IPS-NIHi7 (cell line): Measurements from ENCODE around the gene KRT71.

Source experiments
- DNase-seq: peaks from one replicate; pipeline ENCODE4 v3.0.0; 2012; ENCODE audit warnings: mixed read lengths; ENCODE audit errors: extremely low spot score

KRT71 gene

DNA sequence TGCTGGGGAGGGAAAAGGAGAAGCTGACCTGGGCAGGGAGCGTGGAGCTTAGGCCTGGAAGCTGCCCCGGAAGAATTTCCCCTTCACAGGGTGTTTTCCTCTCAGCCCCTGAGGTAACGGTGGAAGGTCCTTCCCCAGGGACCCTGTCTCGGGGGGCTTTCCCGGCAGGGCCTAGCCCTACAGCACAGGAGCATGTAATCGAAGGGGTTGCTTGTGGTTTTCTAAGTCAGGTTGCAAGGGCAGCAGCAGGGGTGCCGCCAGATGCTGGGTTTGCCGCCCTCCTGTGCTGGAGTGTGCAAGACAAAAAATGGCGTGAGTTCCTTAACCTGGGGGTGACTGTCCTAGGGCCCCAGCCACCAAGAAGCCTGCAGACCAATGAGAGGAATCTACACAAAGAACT is 22.3 kb upstream of the KRT71 start:
- no peak for DNase-seq

DNA sequence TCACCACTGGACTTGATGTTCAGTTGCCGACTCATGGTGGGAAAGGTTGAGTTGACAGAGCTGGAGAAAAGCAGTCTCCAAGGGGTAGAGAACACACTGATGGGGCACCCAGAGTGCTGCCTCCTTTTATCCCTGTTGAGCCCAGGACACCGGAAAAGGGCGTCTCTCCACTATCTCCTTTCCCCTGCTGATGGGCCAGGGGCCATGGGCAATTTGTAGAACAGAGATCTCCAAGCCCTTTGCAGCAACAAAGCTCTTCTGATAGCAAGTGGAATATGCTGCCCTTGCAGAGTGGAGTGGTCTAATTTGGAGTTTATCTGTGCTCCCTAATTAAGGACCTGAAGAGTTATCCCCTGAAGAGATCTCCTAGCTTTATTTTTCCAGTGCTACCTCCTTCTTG is 20.8 kb upstream of the KRT71 start, which contains the start of gene KRT74:
TSS of gene KRT74 (minus strand) at position 101 of the 400 bp plus-strand sequence. CDS start at position 35, 66 bp downstream.
- DNase-seq: no peak

DNA sequence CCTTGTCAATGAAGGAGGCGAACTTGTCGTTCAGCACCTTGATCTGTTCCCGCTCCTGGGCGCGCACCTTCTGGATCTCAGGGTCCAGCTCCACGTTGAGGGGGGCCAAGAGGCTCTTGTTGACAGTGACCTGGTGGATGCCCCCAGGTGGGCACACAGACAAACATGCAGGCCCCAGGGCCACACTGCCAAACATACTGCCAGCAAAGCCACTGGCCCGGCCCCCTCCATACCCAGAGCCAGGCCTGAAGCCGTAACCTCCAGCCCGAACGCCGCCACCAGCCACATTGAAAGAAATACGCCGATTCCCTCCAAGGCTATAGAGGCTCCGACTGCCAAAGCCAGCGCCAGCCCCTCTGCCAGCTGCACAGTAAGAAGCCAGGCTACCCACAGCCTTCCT is 20.4 kb upstream of the KRT71 start:
- no peak for DNase-seq

DNA sequence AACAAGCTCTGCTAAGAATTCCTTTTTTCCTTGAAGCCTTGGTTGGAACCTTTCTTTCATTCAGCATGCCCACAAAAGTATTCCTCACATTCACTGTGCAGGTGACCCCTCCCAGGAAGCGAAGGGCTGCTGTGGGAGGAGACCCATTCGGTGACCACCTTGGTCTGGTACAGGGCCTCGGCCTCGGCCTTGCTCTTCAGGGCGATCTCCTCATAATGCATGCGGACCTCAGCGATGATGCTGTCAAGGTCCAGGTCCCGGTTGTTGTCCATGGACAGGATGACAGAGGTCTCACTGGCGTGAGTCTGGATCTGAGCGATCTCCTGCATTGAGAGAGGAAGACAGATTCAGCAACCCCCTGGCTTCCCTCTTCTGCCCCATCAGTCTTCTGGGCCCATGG is 17.6 kb upstream of the KRT71 start:
- no peak for DNase-seq

DNA sequence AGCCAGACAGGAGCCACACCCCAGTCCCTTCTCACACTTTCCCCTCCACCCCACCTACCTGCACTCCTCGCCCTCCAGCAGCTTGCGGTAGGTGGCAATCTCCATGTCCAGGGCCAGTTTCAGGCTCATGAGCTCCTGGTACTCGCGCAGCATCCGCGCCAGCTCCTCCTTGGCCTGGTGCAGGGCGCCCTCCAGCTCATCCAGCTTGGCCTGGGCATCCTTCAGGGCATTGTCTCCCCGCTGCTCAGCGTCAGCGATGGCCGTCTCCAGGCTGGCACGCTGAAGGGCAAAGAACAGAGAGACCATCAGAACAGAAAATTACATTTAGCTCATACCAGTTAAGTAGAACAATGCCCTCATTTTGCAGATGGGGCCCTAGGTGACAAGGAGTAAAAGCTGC is 15.2 kb upstream of the KRT71 start:
- no peak for DNase-seq

DNA sequence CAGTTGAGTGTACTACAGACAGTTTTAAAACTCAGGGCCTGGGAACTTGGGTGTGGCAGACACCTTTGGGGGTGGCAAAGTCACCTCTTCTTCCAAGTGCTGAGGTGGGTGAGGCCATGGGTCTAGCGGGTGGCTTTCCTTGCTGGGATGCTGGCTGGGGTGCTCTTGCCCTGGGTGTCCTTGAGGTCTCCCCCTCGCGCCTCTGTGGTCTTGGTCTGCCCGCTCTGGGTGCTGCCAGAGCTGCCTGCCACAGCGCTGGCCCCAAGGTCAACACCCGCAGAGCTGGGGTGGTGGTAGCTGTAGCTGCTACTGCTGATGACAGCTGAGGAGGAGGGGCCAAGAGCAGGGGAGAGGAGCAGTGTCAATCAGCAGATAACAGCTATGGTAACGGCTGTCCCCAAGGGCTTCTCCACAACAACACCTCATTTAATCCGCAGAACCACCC is 13.9 kb upstream of the KRT71 start:
- DNase-seq: no peak

DNA sequence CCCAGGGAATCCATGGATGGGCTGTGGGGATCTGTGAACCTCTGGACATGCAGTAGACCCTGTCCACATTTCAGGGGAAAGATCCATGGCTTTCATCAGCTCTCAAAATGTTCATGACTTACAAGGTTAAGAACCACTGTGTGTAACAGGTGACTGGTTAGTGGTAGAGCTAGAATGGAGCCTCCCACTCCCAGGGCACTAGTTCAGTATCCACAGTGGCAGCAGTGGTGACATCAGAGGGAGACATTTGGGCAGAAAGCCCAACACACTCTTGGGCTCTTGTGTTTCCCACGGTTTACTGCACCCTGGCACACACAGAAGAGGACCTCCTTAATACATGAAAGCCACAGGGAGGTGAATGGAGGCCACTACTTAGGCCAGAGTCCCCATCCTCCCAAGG is 11.6 kb upstream of the KRT71 start:
- DNase-seq: no peak

DNA sequence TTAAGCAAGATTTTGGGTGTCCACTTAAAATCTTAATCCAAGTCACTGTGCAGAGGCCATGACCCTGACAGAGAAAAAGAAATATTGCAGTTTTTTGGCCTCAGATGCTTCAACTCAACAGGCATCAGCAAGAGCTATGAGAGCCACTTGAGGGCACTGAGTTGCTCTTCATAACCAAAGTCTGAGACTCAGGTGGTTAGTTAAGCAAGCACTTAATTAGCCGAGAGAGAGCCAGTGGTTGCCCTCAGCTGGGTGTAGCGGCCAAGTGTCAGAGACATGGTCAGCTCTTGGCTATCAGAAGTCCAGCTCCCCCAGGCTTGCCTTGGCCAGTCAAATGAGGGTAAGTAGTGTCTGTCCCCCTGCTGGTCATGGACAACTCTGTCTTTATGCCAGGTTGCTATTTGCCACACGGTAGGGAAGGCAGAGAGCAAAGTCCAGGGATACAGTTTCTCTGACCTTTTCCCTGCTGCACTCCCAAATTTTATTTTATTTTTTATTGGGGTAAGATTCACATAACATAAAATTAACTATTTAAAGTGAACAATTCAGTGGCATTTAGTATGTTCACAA is 9.0 kb upstream of the KRT71 start:
- peak; percentile 56 for DNase-seq

DNA sequence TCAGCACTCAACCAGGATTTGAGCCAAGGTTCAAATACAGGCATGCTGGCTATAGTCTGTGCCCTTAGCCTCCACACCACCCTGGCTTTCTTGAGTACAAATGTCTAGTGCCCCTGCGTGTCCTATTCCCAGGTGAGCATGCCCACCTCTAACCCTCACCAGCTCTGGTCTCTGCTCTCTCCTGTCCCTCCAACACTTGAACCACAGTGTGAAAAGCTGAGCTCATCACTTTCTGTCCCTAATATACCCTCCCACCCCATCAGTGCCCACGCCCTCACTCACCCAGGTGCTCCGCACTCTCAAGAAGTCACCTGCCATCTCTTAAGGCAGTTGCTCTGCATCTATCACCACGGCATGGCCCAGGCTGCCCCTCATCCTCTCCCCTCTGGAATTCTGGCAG is 7.0 kb upstream of the KRT71 start:
- DNase-seq: no peak

DNA sequence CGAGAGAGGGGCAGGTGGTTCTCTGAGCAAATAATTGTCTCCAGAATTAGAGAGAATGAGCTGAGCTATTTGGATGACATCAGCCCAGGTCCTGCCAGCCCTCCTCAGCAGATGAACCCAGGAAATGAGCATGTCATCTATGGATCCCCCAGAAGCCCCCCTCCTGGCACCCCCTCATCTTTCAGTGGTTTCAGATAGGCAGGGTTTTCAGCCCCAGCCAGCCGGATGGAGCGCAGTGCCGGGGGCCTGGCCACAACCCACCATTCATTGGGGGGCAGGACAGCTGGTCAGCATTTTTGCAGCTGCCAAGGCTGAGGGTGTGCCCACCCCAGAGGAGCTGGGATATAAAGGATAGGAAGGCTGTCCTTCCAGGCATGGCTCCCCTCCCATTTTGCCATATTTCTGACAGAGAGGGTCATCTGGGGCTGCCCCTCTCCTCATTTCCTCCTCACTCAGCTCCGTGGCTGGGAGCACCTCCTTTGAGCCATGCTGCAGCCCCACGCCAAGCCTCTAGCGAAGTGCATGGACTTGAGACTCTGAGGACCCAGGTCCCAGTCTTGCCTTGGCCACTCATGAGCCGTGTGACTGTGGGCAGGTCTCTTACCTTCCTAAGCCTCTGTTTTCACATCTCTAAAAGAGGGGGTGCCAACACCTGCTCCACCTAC is 6.0 kb upstream of the KRT71 start:
- DNase-seq: no peak

DNA sequence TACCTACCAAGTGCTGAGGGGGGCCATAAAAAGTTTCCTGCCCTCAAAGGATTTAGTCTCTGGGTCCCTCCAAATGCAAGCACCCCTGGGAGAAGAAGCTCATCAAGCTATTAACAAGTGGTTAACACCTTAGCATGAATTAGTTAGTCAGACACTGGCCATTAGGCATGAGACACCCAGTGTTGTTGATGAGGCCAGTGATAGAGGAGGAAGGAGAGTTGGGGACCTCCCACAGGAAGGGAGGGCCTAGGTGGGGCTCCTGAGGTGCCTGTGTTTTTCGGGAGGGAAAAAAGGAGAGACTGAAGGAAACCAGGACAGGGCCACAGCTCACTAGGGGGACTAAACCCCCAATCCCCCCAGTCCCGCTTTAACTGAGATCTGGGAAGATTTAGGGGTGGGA is 4.5 kb upstream of the KRT71 start:
- no peak for DNase-seq

DNA sequence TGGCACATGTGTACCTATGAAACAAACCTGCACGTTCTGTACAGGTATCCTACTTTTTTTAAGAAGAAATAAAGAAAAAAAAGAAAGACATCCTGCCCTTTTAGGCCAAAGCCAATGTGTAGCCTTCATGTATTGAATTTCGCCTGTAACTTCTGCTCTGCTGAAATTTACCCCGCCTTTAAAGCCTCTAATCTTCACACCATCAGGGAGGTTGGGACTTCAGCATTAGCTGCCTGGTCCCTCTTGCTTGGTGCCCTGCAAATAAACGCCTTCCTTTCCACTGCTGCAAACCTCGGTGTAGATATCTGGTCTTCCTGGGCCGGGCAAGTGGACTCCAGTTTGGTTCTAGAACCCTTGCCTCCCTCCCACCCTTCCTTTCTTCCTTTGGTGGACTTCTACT is 2.6 kb upstream of the KRT71 start:
- no peak for DNase-seq

DNA sequence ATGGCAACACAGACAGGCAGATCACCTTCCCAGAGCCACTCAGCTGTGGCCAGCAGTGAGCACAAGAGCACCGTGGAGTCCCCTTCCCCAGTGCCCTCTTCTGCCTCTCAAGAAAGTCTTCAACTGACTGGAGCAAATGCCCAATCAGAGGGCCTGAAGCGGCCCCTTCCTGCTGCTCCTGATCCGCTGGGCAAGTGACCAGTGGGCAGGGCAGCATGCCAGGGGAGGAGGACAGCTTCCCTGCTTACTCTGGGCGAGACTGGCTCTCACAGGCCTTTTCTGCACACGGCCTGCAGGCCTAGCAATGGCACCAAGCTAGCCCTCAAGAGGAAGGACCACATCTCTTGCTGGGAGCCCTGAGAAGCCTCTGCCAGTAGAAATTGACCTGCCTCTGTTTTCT is 890 bp downstream of the KRT71 start:
- no peak for DNase-seq

DNA sequence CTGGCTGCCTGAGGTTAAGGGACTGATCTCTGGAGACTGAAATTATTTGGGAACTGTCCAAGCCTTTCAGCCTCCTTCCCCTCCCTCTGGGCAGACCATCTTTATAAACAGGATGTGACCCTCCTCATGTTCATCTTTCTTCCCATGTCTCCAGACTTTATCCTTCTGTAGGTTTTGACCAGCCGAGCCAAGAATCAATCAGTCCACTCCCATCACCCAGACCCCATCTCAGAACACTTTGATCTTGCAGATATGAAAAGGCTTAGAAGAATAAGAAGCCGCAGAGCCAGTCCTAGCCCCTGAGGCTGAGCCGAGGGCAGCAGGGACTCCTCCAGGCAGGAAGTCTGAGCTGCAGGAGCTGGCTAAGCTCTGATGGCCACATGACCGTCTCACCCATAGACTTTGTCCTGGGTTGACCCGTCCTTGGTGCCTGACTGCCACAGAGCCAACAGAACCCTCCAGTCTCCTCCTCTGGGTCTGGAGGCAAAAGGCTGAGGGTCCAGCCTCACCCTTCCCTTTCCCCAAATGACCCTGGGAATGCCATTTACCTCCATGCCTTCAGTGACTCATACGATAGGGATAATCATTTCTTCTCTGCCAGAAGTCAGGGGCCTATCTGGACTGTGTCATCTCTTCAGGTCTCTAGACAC is 1.6 kb downstream of the KRT71 start:
- no peak for DNase-seq

DNA sequence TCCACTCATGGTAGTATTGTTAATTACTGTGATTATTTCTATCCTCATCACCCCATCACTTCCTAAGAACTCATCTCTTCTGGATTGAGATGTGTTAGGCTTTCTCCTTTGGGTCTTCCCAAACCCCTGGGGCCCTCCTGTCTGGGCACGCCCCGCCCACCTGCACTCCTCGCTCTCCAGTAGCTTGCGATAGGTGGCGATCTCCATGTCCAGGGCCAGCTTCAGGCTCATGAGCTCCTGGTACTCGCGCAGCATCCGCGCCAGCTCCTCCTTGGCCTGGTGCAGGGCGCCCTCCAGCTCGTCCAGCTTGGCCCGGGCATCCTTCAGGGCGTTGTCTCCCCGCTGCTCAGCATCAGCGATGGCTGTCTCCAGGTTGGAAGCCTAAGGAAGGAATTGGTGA is 6.8 kb downstream of the KRT71 start:
- no peak for DNase-seq

DNA sequence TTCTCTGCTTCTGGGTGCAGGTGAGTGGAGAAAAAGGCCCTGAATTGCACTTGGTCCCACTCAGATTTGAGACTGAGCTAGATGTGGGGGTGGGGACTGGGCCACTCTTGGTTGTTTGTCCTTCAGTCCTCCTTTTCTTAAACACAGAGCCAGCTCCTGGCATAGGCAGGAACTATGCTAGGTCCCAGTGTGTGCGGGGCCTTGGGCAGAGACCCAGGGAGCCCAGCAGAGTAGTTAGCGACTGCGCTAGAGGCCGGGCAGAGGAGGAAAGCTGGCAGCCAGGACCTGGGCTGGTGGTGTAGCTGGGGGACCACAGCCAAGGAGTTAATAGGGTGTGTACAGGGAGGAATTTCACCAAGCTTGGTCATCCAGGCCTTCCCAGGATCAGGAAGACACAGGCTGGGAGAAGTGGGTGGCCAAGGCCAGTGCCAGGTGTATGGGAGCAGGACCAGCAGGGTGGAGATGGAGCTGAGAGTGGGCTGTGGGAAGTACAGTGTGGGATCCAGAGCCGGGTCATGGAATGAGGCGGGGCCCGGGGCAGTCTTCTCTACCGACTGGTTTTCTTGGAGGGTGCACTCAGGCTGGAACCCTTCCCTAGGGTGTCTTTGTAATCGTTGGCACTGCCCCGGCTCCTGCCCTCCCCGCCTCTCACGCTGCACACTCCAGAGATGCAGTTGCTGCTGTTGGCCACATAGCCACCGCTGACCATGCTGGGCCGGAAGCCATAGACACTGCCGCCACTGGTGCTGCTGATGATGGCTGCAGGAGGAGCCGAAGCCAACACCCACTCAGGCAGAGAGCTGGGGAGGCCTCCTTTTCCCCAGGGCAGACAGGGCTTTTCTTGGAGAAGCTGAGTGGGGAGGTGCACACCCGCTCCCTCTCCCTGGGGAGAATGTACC is 8.7 kb downstream of the KRT71 start:
- no peak for DNase-seq

DNA sequence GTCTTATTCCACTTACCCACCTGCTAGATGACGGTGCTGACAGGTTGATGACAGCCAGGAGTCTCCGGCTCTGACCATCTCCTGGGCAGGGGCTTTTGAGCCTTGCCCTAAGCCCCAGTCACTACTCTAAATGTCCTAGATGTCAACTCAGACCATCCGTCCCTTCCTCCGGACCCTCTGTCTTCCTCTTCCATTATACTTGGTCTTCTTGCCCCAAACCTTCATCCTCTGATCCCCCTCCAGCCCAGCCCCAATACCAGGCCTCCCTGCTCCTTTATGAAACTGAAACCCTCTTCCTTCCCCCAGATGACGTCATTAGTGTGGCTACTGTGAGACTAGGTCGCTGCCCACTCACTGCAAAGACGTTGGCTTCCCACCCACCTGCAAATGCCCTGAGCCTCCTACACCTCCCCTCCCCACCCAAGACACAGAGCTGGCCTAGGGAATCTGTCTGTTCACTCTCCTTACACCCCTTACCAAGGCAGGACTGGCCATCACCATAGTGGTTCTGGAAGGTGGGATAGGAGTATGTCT is 10.1 kb downstream of the KRT71 start:
- no peak for DNase-seq

DNA sequence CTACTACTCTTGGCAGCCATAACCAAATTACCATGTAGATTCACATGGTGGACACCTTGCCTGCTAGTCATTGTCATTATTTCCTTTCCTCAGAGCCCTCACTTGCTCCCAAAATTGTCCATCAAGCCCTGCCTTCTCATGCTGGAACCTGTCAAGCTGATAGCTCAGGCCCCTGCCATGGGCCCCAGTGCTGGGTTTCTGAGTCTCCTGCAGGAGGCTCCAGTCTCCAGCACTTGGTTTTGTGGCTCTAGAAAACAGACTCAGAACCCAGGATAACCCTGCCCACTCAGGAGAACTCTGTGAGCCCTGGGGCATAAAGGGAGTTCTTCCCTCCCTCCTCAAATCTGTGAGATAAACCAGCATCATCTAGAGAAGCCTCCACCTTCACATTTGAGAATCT is 10.8 kb downstream of the KRT71 start:
- no peak for DNase-seq

DNA sequence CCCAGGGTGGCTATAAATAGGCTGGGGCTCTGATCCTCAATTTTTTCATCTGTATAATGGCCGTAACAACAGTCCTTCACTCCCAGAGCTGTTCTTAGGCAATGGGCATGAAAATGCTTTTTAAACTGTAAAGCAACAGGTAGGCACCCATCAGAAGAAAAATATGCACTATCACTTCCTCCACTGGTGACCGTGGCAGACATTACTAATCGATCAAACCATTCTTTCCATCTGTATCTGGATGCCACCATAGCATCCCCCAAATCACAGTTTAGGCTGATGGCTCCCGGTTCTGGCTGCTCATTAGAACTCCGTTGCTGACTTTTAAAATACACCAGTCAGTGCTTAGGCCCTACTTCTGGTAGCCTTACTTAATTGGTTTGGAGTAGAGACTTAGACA is 11.2 kb downstream of the KRT71 start:
- no peak for DNase-seq

DNA sequence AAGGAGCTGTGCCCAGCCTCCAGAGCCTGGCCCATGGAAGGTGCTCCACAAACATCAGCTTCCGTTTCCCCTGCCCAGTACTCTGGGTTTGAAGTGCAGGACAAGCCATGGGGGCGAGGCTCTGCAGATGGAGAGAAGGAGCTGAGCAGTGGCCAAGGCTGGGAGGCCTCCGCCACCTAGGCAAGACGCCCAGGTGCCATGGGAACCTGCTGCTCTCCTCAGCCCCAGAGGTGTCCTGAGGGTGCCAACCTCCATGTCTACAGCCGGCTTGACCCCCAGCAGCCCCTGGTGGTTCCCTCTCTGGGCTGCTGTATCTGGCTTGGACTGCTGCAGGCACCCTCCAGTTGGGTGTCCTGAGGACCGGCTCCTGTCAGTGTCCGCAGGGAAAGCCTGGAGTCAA is 12.4 kb downstream of the KRT71 start:
- DNase-seq: no peak

DNA sequence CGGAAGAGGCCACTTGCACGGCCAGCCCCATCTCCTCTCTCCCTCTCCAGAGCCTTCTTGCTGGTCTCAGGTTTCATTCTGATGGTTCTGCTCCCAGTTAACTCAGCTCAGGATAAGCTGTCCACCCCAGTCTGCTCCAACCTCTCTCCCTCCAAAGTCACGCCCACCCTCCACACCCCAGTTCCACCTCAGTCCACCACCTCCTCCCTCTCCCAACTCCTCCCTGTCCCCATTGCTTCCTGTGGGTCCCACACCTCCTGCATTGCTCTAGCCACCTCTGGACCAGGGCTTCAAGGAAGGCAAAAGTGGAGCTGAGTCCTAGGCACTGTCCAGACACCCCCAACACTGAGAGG is 13.1 kb downstream of the KRT71 start:
- no peak for DNase-seq
